T-helper 9 cell (primary cell): ENCODE measurements around the gene OR7D2.

Source experiments
- DNase-seq: peaks from one replicate; pipeline ENCODE4 v3.0.0-alpha.2; 2020

Gene OR7D2

GRCh38 chr19:9219489-9219888 lies 40.7 kb downstream of the OR7D2 start, which contains the start of gene OR7D4:
OR7D4 (minus strand) TSS chr19:9219589; CDS start chr19:9214837, 4,752 bp downstream.
- no peak for DNase-seq
